Measurements from ENCODE around the gene DSCAM.

DNA sequence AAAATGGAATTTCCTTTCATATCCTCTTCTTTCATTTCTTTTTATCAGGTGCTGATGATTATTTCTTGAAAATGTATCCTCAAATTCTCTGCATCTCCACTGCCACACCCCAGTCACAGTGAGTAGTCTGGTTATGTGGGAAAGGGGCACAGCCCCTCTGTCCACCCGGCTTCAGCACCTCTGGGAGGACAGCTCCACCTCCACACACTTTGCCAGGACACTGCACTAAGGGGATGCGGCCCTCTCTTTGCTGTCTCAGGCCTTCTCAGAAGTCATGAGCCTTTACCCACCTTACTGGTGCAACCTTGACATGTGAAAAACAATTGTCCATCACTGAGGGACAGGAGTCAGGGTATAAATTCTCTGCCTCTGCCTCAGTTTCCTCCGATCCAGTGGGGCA lies 546.7 kb downstream of the DSCAM start:
- TF ChIP-seq EGR1 (IDR thresholded peaks at IDR 0.05; ENCODE audit: borderline replicate concordance in 1 of 2, low read depth in 2 of 2, low read length in 2 of 2), result no peak
- TF ChIP-seq, protein P1, sequence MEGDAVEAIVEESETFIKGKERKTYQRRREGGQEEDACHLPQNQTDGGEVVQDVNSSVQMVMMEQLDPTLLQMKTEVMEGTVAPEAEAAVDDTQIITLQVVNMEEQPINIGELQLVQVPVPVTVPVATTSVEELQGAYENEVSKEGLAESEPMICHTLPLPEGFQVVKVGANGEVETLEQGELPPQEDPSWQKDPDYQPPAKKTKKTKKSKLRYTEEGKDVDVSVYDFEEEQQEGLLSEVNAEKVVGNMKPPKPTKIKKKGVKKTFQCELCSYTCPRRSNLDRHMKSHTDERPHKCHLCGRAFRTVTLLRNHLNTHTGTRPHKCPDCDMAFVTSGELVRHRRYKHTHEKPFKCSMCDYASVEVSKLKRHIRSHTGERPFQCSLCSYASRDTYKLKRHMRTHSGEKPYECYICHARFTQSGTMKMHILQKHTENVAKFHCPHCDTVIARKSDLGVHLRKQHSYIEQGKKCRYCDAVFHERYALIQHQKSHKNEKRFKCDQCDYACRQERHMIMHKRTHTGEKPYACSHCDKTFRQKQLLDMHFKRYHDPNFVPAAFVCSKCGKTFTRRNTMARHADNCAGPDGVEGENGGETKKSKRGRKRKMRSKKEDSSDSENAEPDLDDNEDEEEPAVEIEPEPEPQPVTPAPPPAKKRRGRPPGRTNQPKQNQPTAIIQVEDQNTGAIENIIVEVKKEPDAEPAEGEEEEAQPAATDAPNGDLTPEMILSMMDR (IDR thresholded peaks at IDR 0.05 in 2 of 3, conservative IDR thresholded peaks at IDR 0.05 in 1 of 3; ENCODE audit: control insufficient read depth in 2 of 3, extremely low read depth in 1 of 3, insufficient read depth in 1 of 3, low read depth in 3 of 3, low read length in 3 of 3), result no peak
- no peak for TF ChIP-seq YBX1 (IDR thresholded peaks at IDR 0.05)
- TF ChIP-seq NR2C2 (IDR thresholded peaks at IDR 0.05; ENCODE audit: borderline replicate concordance, control insufficient read depth, insufficient read length, low read depth), result no peak
- no peak for TF ChIP-seq GABPA (IDR thresholded peaks at IDR 0.05; ENCODE audit: low read depth)
- no peak for TF ChIP-seq MYB (IDR thresholded peaks at IDR 0.05; ENCODE audit: borderline replicate concordance, low read depth, low read length)
- TF ChIP-seq, protein P2, sequence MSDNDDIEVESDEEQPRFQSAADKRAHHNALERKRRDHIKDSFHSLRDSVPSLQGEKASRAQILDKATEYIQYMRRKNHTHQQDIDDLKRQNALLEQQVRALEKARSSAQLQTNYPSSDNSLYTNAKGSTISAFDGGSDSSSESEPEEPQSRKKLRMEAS (IDR thresholded peaks at IDR 0.05; ENCODE audit: low read depth, low read length), result no peak
- no peak for TF ChIP-seq RAD21 (IDR thresholded peaks at IDR 0.05; ENCODE audit: insufficient read depth, low read depth, low read length)
- no peak for TF ChIP-seq SIN3A (IDR thresholded peaks at IDR 0.05; ENCODE audit: low read depth, low read length)
- no peak for TF ChIP-seq SP1 (IDR thresholded peaks at IDR 0.05; ENCODE audit: low read depth, low read length)
- no peak for TF ChIP-seq BHLHE40 (IDR thresholded peaks at IDR 0.05; ENCODE audit: borderline replicate concordance in 1 of 2, low read depth in 2 of 2, low read length in 1 of 2)
- no peak for TF ChIP-seq HDAC2 (IDR thresholded peaks at IDR 0.05)
- TF ChIP-seq POLR2AphosphoS5 (IDR thresholded peaks at IDR 0.05; ENCODE audit: low read length), result no peak

Measured in GM12878 (cell line).